ENCODE results near the gene KAZN. TPM values are rescaled to one million over a fixed set of nuclear protein-coding genes. Genes with fewer than 3 reads are reported as not detected.

KAZN gene
- total RNA-seq, 3 donors from 2014 or later = 12.2 to 16.4 (median 16.2) TPM

DNA sequence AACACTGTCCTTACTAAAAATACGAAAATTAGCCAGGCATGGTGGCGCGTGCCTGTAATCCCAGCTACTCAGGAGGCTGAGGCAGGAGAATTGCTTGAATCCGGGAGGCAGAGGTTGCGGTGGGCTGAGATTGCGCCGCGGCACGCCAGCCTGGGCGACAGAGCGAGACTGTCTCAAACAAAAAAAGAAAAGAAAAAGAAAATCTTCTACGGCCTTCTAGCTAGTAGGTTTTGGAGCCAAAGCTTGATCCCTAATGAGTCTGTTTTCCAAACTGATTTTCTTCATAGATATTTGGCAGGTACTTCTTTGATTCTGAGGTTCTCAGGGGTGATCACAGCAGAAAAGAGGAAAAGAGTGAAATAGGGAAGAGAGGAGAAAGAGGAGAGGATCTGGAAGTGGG lies 372.7 kb downstream of the KAZN start:
- Histone ChIP-seq H3K9me3 (peaks cover 0 to 6% of the 10 kb centered on the region in 2 donors), H3K36me3 (no peaks in the 10 kb centered on the region), H3K27ac (peak overlapping the region in 1 of 2 donors; percentile 5), H3K27me3 (no peaks in the 10 kb centered on the region), H3K4me1 (peaks cover 17 to 24% of the 10 kb centered on the region in 2 donors), H3K4me3 (peak overlapping the region in 1 of 3 donors; percentile 19)
- DNase-seq (ENCODE audit: low spot score in 2 of 2) = no peak
- intact Hi-C loops (cut with DNase I; ENCODE audit: low total_unique reads) = loop anchor here (10.0 kb wide), 1 partner anchor 984 kb away; no protein-coding TSS in a partner anchor
- TF ChIP-seq POLR2A (IDR thresholded peaks at IDR 0.05) (no peak), POLR2AphosphoS5 (IDR thresholded peaks at IDR 0.05) (no peak)
- TF ChIP-seq, protein P1, sequence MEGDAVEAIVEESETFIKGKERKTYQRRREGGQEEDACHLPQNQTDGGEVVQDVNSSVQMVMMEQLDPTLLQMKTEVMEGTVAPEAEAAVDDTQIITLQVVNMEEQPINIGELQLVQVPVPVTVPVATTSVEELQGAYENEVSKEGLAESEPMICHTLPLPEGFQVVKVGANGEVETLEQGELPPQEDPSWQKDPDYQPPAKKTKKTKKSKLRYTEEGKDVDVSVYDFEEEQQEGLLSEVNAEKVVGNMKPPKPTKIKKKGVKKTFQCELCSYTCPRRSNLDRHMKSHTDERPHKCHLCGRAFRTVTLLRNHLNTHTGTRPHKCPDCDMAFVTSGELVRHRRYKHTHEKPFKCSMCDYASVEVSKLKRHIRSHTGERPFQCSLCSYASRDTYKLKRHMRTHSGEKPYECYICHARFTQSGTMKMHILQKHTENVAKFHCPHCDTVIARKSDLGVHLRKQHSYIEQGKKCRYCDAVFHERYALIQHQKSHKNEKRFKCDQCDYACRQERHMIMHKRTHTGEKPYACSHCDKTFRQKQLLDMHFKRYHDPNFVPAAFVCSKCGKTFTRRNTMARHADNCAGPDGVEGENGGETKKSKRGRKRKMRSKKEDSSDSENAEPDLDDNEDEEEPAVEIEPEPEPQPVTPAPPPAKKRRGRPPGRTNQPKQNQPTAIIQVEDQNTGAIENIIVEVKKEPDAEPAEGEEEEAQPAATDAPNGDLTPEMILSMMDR (IDR thresholded peaks at IDR 0.05) = no peak

DNA sequence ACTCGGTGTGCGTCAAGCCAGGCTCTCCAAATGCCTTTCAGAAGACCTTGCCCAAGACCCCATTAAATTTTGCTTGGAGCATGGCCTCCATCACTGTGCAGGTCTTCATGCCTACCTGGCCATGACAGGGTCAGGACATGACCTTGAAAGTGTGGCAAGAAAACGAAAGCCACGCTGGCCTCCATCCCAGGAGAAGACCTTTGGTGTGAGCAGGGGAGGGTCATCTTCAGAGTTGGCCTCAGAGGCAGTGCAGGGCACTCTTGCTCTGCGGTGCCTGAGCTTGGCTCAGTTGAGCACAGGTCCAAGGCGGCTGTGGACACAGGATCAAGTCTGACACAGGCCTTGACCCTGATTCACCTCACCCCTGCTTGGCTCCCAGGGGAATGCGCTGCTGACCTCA lies 373.6 kb downstream of the KAZN start:
- H3K9me3 ChIP-seq = peaks cover 0 to 6% of the 10 kb centered on the region in 2 donors
- intact Hi-C loops (cut with DNase I; ENCODE audit: low total_unique reads) = loop anchor here (10.0 kb wide), 1 partner anchor 983 kb away; no protein-coding TSS in a partner anchor
- H3K27ac ChIP-seq = peak overlapping the region in 1 of 2 donors; percentile 27
- TF ChIP-seq POLR2AphosphoS5 (IDR thresholded peaks at IDR 0.05) (no peak), POLR2A (IDR thresholded peaks at IDR 0.05) (no peak)
- TF ChIP-seq, protein P1 (IDR thresholded peaks at IDR 0.05) = no peak
- H3K27me3 ChIP-seq = no peaks in the 10 kb centered on the region
- peak overlapping the region in 1 of 3 donors; percentile 44 for H3K4me3 ChIP-seq
- peaks cover 17 to 24% of the 10 kb centered on the region in 2 donors for H3K4me1 ChIP-seq
- no peak for DNase-seq (ENCODE audit: low spot score in 2 of 2)
- H3K36me3 ChIP-seq = no peaks in the 10 kb centered on the region

DNA sequence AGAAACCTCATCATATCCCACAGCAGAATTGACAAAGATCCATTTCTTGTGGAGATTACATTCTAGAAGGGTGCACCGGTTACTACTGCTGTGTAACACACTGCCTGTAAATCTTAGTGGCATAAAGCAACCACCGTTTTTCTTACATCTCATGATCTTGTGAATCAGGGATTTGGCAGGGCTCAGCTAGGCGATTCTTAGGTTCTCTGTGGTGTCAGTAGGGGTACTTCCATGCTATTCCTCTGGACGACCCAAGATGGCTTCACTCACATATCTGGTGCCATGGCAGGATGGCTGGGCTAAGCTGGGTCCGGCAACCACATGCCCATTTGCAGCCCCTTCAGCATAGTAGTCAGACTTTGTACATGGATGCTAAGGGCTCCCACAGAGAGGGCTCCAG lies 375.3 kb downstream of the KAZN start:
- Histone ChIP-seq H3K27me3 (no peaks in the 10 kb centered on the region), H3K4me3 (no peak overlapping the region), H3K4me1 (peaks cover 7 to 17% of the 10 kb centered on the region in 2 donors), H3K9me3 (peaks cover 0 to 6% of the 10 kb centered on the region in 2 donors), H3K27ac (no peak overlapping the region), H3K36me3 (no peaks in the 10 kb centered on the region)
- TF ChIP-seq POLR2A (IDR thresholded peaks at IDR 0.05) = no peak
- TF ChIP-seq, protein P1 (IDR thresholded peaks at IDR 0.05) = no peak
- no peak for TF ChIP-seq POLR2AphosphoS5 (IDR thresholded peaks at IDR 0.05)
- no peak for DNase-seq (ENCODE audit: low spot score in 2 of 2)
- intact Hi-C loops (cut with DNase I; ENCODE audit: low total_unique reads) = loop anchor here (10.0 kb wide), 1 partner anchor 981 kb away; no protein-coding TSS in a partner anchor

DNA sequence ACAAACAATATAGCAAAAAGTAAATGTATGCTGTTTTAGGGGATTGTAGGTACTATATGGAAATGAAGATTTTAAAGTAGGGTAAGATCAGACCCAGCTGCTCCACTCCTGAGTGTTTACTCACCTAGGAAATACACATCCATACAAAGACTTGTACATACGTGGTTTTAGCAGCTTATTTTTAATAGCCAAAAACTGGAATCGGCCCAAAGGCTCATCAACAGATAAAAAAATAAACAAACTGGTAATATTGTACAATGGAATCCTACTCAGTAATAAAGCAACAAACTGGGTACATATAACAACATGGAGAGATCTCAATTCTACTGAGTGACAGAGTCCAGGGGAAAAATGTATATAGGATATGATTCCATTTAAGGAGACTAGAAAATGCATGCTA lies 375.9 kb downstream of the KAZN start:
- Histone ChIP-seq H3K4me3 (no peak overlapping the region), H3K9me3 (peaks cover 0 to 6% of the 10 kb centered on the region in 2 donors), H3K36me3 (no peaks in the 10 kb centered on the region), H3K4me1 (peaks cover 4 to 11% of the 10 kb centered on the region in 2 donors), H3K27ac (no peak overlapping the region), H3K27me3 (no peaks in the 10 kb centered on the region)
- intact Hi-C loops (cut with DNase I; ENCODE audit: low total_unique reads) = loop anchor here (10.0 kb wide), 1 partner anchor 980 kb away; no protein-coding TSS in a partner anchor
- DNase-seq (ENCODE audit: low spot score in 2 of 2) = no peak
- TF ChIP-seq POLR2A (IDR thresholded peaks at IDR 0.05) = no peak
- TF ChIP-seq, protein P1 (IDR thresholded peaks at IDR 0.05) = no peak
- TF ChIP-seq POLR2AphosphoS5 (IDR thresholded peaks at IDR 0.05) = no peak

DNA sequence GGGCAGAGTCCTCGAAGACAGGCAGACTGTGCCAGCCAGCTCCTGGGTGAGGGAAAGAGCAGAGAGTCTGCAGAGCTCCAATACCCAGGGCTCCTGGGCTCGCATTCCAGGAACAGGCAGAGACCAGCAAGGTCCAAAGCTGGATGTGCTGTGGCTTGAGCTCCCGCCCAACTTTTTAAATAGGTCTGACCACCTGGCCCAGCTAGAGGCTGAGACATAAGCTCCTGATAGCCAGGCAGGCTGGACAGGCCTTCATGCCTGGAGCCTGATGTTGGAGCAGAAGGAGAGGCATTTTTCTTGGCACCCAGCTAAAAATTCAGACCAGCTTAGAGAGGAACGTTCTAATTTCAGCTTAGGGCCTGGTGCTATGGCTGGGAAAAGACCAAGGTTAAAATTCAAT lies 376.6 kb downstream of the KAZN start:
- no peaks in the 10 kb centered on the region for H3K36me3 ChIP-seq
- no peak overlapping the region for H3K4me3 ChIP-seq
- H3K27me3 ChIP-seq = no peaks in the 10 kb centered on the region
- H3K4me1 ChIP-seq = peaks cover 4 to 7% of the 10 kb centered on the region in 2 donors
- intact Hi-C loops (cut with DNase I; ENCODE audit: low total_unique reads) = loop anchor here (10.0 kb wide), 1 partner anchor 980 kb away; no protein-coding TSS in a partner anchor
- peak overlapping the region in 1 of 2 donors; percentile 40 for H3K27ac ChIP-seq
- H3K9me3 ChIP-seq = peaks cover 0 to 6% of the 10 kb centered on the region in 2 donors
- TF ChIP-seq POLR2A (IDR thresholded peaks at IDR 0.05) (no peak), POLR2AphosphoS5 (IDR thresholded peaks at IDR 0.05) (no peak)
- TF ChIP-seq, protein P1 (IDR thresholded peaks at IDR 0.05) = no peak
- no peak for DNase-seq (ENCODE audit: low spot score in 2 of 2)
